Measurements from ENCODE around the gene MYO15B.
"Not testable (repeated sequence)": the region's sequence is repeated elsewhere in the genome, so short reads cannot be mapped to it uniquely, and the experiment has no call there.

The MYO15B gene

GRCh38 chr17:75575197-75575596 lies 12.4 kb upstream of the MYO15B start:
- TF ChIP-seq, protein P1, sequence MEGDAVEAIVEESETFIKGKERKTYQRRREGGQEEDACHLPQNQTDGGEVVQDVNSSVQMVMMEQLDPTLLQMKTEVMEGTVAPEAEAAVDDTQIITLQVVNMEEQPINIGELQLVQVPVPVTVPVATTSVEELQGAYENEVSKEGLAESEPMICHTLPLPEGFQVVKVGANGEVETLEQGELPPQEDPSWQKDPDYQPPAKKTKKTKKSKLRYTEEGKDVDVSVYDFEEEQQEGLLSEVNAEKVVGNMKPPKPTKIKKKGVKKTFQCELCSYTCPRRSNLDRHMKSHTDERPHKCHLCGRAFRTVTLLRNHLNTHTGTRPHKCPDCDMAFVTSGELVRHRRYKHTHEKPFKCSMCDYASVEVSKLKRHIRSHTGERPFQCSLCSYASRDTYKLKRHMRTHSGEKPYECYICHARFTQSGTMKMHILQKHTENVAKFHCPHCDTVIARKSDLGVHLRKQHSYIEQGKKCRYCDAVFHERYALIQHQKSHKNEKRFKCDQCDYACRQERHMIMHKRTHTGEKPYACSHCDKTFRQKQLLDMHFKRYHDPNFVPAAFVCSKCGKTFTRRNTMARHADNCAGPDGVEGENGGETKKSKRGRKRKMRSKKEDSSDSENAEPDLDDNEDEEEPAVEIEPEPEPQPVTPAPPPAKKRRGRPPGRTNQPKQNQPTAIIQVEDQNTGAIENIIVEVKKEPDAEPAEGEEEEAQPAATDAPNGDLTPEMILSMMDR (IDR thresholded peaks at IDR 0.05; ENCODE audit: low read depth, low read length, missing control alignments): no peak
- in situ Hi-C loops (cut with HindIII; ENCODE audit: low pct_ligation_motif_present, low sequenced_read_pairs): no loop called here
- DNase-seq: no peak
- Histone ChIP-seq H3K36me3 (replicated peaks) (no peaks in the 10 kb centered on the region), H3K4me3 (ENCODE audit: low read depth, low read length) (no peak overlapping the region), H3K27me3 (replicated peaks) (no peaks in the 10 kb centered on the region), H3K27ac (no peak overlapping the region)

DNA sequence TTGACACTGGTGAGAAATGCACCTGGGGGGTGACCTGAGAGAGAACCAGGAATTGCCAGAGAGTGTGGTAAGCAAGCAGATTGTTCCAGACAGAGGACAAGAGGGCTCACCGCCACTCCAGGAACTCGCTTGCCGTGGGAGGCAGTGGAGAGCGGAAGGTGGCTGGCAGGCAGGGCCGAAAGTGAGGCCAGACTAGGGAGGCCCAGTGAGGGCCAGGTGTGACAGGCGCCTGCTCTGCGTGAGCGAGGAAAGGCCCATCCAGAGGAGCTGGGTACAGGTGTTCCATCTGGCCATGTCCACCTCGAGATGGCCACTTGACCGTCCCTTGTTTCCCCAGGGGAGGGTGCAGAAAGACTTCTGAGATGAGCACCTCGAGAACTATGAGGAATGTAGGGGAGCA lies 11.9 kb upstream of the MYO15B start:
- H3K27ac ChIP-seq: no peak overlapping the region
- DNase-seq: no peak
- in situ Hi-C loops (cut with HindIII; ENCODE audit: low pct_ligation_motif_present, low sequenced_read_pairs): no loop called here

GRCh38 chr17:75576661-75577060 lies 10.9 kb upstream of the MYO15B start:
- H3K4me3 ChIP-seq (ENCODE audit: low read depth, low read length): no peak overlapping the region
- no peak overlapping the region for H3K27ac ChIP-seq
- no peaks in the 10 kb centered on the region for H3K27me3 ChIP-seq (replicated peaks)
- in situ Hi-C loops (cut with HindIII; ENCODE audit: low pct_ligation_motif_present, low sequenced_read_pairs): no loop called here
- H3K36me3 ChIP-seq (replicated peaks): no peaks in the 10 kb centered on the region
- TF ChIP-seq, protein P1 (IDR thresholded peaks at IDR 0.05; ENCODE audit: low read depth, low read length, missing control alignments): no peak
- DNase-seq: no peak

More for the DNA sequence above, 11.9 kb upstream of the MYO15B start:
- TF ChIP-seq, protein P1 (IDR thresholded peaks at IDR 0.05; ENCODE audit: low read depth, low read length, missing control alignments): no peak
- Histone ChIP-seq H3K27me3 (replicated peaks) (no peaks in the 10 kb centered on the region), H3K4me3 (ENCODE audit: low read depth, low read length) (no peak overlapping the region), H3K36me3 (replicated peaks) (no peaks in the 10 kb centered on the region)

DNA sequence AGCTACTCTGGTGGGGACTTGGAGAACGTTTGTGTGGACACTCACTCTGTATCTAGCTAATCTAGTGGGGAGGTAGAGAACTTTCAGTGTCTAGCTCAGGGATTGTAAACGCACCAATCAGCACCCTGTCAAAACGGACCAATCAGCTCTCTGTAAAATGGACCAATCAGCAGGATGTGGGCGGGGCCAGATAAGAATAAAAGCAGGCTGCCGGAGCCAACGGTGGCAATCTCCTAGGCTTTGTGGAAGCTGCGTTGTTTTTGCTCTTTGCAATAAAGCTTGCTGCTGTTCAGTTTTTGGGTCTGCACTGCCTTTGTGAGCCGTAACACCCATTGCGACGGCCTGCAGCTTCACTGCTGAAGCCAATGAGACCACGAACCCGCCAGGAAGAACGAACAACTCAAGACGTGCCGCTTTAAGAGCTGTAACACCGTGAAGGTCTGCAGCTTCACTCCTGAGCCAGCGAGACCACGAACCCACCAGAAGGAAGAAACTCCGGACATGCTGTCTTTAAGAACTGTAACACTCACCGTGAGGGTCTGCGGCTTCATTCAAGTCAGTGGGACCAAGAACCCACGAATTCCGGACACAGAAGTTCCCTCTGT lies 6.4 kb upstream of the MYO15B start:
- H3K27me3 ChIP-seq (replicated peaks); in situ Hi-C loops (cut with HindIII; ENCODE audit: low pct_ligation_motif_present, low sequenced_read_pairs); H3K27ac ChIP-seq; H3K4me3 ChIP-seq (ENCODE audit: low read depth, low read length); H3K36me3 ChIP-seq (replicated peaks); DNase-seq: not testable (repeated sequence)

GRCh38 chr17:75583197-75583596 lies 4.4 kb upstream of the MYO15B start:
- H3K27me3 ChIP-seq (replicated peaks); H3K36me3 ChIP-seq (replicated peaks); H3K27ac ChIP-seq; DNase-seq; H3K4me3 ChIP-seq (ENCODE audit: low read depth, low read length); in situ Hi-C loops (cut with HindIII; ENCODE audit: low pct_ligation_motif_present, low sequenced_read_pairs): not testable (repeated sequence)

- H3K4me3 ChIP-seq (ENCODE audit: low read depth, low read length): no peak overlapping the region
- H3K27me3 ChIP-seq (replicated peaks): peaks cover 15% of the 10 kb centered on the region
- TF ChIP-seq, protein P1 (IDR thresholded peaks at IDR 0.05; ENCODE audit: low read depth, low read length, missing control alignments): no peak
- H3K36me3 ChIP-seq (replicated peaks): no peaks in the 10 kb centered on the region
- in situ Hi-C loops (cut with HindIII; ENCODE audit: low pct_ligation_motif_present, low sequenced_read_pairs): no loop called here
- DNase-seq: no peak
- H3K27ac ChIP-seq: no peak overlapping the region
These were observed 2.8 kb upstream of the MYO15B start for GRCh38 chr17:75584849-75585175.

DNA sequence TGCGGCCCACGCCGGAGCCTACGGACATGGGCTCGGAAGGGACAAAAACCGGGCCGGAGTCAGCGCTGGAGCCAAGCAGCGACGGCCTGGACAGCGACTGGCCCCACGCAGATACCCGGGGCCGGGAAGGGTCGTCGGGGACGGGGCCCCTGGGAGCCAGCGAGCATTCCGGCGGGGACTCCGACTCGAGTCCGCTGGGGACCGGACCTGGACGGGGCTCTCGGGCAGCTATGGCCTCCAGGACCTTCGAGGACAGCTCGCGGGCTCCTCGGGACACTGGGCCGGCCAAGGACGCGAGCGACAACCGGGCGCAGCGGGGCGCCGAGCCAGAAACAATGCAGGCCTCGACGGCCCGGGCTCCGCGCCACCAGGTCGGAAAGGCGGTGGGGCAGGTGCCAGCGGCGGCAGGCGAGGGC lies 1.0 kb downstream of the MYO15B start:
- Histone ChIP-seq H3K36me3 (replicated peaks) (no peaks in the 10 kb centered on the region), H3K4me3 (ENCODE audit: low read depth, low read length) (peak overlapping the region; percentile 35), H3K27ac (no peak overlapping the region), H3K27me3 (replicated peaks) (peaks cover 15% of the 10 kb centered on the region)
- TF ChIP-seq, protein P1 (IDR thresholded peaks at IDR 0.05; ENCODE audit: low read depth, low read length, missing control alignments): no peak
- in situ Hi-C loops (cut with HindIII; ENCODE audit: low pct_ligation_motif_present, low sequenced_read_pairs): no loop called here
- DNase-seq: no peak
